Stimulated activated CD8-positive, alpha-beta memory T cell treated with anti-CD3 and anti-CD28 coated beads, Interleukin-4, amount 100 ng/mL, for 48 hours (primary cell): ENCODE measurements around the gene ZNF441.
A peak's percentile ranks its signal among the peaks of the same experiment; 100 is the strongest.
"Not testable (repeated sequence)": the region's sequence is repeated elsewhere in the genome, so short reads cannot be mapped to it uniquely, and the experiment has no call there.

Source experiments
- DNase-seq: peaks from one replicate; pipeline ENCODE4 v3.0.0-alpha.2; 2020

ZNF441 gene

GRCh38 chr19:11766597-11767591, at the start of gene ZNF441:
Gene ZNF441 (plus strand): TSS chr19:11767000. CDS start chr19:11767194, 194 bp downstream.
- DNase-seq = peak; percentile 99

- DNase-seq = no peak
Observed at GRCh38 chr19:11721681-11722080, 45.1 kb upstream of the ZNF441 start.

GRCh38 chr19:11722414-11722813, 44.4 kb upstream of the ZNF441 start:
- no peak for DNase-seq

- DNase-seq = no peak
Observed at GRCh38 chr19:11729586-11729985, 37.2 kb upstream of the ZNF441 start.

GRCh38 chr19:11735375-11735774, 31.4 kb upstream of the ZNF441 start:
- no peak for DNase-seq

GRCh38 chr19:11736696-11737095, 30.1 kb upstream of the ZNF441 start:
- peak; percentile 27 for DNase-seq

GRCh38 chr19:11737964-11738745, 28.6 kb upstream of the ZNF441 start:
- peak; percentile 61 for DNase-seq

- peak; percentile 99 for DNase-seq
Observed at GRCh38 chr19:11738746-11739620, 27.8 kb upstream of the ZNF441 start, which contains the start of gene ZNF823. Gene ZNF823 (minus strand): TSS chr19:11738946. CDS start chr19:11738819, 127 bp downstream.

GRCh38 chr19:11745869-11746268, 20.9 kb upstream of the ZNF441 start:
- no peak for DNase-seq

GRCh38 chr19:11747277-11747676, 19.5 kb upstream of the ZNF441 start:
- no peak for DNase-seq

GRCh38 chr19:11749751-11750150, 17.0 kb upstream of the ZNF441 start:
- no peak for DNase-seq

- no peak for DNase-seq
Observed at GRCh38 chr19:11752244-11752736, 14.5 kb upstream of the ZNF441 start.

GRCh38 chr19:11754663-11755062, 12.1 kb upstream of the ZNF441 start:
- no peak for DNase-seq

- no peak for DNase-seq
Observed at GRCh38 chr19:11756965-11757364, 9.8 kb upstream of the ZNF441 start.

- no peak for DNase-seq
Observed at GRCh38 chr19:11759805-11760204, 7.0 kb upstream of the ZNF441 start.

GRCh38 chr19:11763117-11763516, 3.7 kb upstream of the ZNF441 start:
- no peak for DNase-seq

- no peak for DNase-seq
Observed at GRCh38 chr19:11763611-11764010, 3.2 kb upstream of the ZNF441 start.

- peak; percentile 45 for DNase-seq
Observed at GRCh38 chr19:11767633-11768133, 883 bp downstream of the ZNF441 start.

- no peak for DNase-seq
Observed at GRCh38 chr19:11769995-11770394, 3.2 kb downstream of the ZNF441 start.

- DNase-seq = not testable (repeated sequence)
Observed at GRCh38 chr19:11771520-11771919, 4.7 kb downstream of the ZNF441 start.

- DNase-seq = not testable (repeated sequence)
Observed at GRCh38 chr19:11776669-11777068, 9.9 kb downstream of the ZNF441 start.

- DNase-seq = no peak
Observed at GRCh38 chr19:11780431-11781020, 13.7 kb downstream of the ZNF441 start.
